CD4-positive, alpha-beta T cell treated with Interleukin-17A for 4 hours (primary cell): Measurements from ENCODE around the gene DCC.
"Not testable (repeated sequence)": the region's sequence is repeated elsewhere in the genome, so short reads cannot be mapped to it uniquely, and the experiment has no call there.

Experiments used
- DNase-seq: peaks from one replicate; pipeline ENCODE4 v3.0.0-alpha.2; 2020; ENCODE audit warnings: mixed read lengths

Gene DCC

DNA sequence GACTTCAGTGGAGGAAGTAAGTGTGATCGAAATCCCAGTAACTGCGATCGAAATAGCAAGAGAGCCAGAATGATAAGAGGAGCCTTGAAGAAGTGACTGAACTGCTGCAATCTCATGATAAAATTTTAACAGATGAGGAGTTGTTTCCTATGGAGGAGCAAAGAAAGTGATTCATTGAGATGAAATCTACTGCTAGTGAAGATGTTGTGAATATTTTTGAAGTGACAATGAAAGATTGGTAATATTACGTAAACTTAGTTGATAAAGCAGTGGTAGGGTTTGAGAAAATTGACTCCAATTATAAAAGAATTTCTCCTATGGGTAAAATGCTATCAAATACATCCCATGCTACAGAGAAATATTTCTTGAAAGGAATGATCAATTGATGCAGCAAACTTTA lies 1103.8 kb downstream of the DCC start:
- no peak for DNase-seq

DNA sequence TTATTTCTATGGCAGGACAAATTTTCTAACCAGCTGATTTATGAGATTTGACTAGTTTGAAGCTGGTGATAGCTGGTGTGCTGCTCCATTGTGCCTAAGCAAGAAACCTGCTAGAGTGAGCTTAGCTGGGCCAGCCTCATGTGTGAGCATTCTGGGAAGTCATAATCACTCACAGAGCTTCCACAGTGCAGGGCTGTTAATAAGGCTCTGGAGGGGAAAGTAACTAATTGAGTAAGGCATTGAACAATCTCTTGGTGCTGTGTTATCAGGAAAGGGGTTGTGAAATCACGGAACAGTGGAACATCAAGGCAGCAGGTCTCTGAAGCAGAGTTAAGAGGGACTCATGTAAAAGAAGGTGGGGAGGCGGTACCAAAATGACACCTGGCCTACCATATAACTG lies 1111.9 kb downstream of the DCC start:
- DNase-seq, result no peak

GRCh38 chr18:53457068-53457467 lies 1117.1 kb downstream of the DCC start:
- no peak for DNase-seq

DNA sequence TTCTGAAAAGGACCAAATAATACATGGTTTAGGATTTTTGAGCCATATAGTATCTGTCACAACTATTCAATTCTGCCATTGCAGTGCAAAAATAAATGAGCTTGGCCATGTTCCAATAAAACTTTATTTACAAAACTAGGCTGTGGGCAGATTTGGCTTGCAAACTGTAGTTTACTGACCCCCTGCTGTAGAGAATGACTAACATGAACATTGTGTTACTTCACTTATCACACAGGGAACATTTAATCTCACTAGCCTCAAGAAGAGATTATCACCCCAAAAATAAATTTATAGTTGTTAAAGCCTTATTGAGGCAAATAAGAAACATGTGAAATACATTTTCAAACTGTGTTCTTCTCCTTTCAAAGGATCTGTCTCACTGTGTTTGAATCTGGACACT lies 1118.3 kb downstream of the DCC start:
- no peak for DNase-seq

- DNase-seq, result no peak
These were observed 1119.1 kb downstream of the DCC start for GRCh38 chr18:53458944-53459580.

DNA sequence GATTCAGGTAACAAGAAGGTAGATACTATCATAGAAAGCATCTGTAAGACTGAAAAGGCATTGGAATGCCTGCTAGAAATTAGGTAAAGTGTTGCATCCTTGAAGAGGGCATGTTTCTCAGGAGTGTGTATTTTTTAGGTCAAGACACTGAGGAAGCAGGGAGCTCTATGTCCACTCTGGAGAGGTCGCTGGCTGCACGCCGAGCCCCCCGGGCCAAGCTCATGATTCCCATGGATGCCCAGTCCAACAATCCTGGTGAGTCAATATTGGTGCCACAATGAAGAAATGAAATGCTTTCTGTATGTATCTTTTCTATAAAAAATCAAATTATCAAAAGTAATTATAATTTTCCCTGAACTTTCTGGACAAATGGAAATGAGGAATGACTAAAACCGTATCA lies 1127.8 kb downstream of the DCC start:
- DNase-seq, result no peak

DNA sequence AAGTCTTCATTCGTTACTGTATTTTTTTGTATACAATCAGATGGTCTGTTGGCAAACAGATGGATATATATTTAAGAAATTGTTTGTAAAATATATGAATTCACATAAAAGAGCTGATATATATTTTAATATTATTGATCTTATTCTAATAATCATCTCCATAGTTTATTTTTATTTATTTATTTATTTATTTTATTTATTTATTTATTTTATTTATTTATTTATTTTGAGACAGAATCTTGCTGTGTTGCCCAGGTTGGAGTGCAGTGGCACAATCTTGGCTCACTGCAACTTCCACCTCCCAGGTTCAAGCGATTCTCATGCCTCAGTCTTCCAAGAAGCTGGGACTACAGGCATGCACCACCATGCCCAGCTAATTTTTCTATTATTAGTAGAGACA lies 1128.2 kb downstream of the DCC start:
- not testable (repeated sequence) for DNase-seq

DNA sequence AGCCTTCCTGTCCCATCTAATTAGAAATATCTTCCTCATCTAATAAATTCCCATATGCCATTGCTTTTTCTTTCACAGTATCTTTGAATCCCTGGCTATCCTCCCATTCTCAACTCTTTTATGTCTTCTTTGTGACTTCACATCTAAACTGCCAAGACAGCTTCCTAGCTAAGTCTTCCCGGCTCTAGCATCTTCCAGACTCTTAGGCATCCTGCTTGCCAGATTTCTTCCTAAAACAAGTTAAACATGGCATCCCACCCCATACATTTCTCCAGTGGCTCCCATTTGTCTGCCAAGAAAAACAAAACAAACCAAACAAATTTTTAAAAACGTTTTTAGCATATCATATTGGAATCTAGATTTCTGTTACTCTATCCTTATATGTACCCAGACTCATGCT lies 1132.5 kb downstream of the DCC start:
- DNase-seq, result no peak

DNA sequence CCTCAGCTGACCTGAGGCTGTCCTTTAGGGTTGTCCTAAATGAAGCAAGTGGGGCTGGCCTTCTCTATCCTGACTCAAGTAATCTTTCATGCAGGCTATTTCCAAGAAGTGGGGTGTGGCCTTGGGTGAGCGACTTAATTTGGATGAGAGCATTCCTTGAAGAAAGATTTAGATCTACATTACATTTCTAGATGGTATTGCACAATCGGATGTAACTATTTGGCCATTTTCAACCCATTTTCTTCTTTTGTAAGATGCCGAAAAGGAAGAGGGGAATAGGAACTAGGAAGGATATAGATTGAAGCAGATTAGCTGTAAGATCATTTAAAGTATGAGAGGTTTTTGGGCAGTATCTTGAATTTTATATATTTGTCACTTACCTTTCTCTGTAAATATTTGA lies 1138.2 kb downstream of the DCC start:
- DNase-seq, result no peak

GRCh38 chr18:53486296-53486695 lies 1146.3 kb downstream of the DCC start:
- no peak for DNase-seq

DNA sequence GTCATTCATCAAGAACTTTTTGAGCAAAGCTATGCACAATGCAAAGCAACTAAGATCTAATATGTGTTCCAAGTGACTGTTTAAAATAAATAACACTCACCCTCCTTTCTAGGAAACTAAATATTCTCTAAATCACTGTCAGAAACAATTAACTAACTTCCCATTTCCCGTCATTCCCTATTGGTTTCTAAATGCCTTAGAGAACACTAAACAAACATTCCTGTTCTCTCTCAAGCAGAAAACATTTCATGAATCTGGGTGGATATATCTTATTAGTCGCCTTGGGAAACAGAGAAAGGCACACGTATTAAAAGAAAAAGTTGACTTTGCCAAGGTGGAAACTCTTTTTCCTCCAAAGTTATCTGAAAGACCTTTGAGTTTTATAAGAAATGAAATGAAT lies 1149.3 kb downstream of the DCC start:
- DNase-seq, result no peak

DNA sequence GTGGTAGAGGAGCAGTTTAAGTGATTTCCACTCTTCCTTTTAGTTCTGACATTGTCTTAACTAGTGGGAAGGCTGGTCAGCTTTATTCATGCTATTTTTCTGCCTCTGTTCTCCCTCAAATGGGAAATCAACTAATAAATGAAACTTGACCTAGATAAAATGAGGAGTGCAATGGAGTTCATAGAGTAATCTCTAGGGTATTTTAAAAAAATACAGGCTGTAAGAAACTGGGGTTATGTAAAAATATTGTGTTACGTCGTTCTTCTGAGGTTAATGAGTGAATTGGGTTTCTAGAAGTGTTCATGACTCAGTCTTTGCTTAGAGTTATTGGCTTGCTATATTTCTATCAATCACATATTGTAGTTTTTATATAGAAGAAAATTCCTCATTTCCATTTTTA lies 1150.0 kb downstream of the DCC start:
- no peak for DNase-seq

- no peak for DNase-seq
These were observed 1156.0 kb downstream of the DCC start for GRCh38 chr18:53496028-53496427.

DNA sequence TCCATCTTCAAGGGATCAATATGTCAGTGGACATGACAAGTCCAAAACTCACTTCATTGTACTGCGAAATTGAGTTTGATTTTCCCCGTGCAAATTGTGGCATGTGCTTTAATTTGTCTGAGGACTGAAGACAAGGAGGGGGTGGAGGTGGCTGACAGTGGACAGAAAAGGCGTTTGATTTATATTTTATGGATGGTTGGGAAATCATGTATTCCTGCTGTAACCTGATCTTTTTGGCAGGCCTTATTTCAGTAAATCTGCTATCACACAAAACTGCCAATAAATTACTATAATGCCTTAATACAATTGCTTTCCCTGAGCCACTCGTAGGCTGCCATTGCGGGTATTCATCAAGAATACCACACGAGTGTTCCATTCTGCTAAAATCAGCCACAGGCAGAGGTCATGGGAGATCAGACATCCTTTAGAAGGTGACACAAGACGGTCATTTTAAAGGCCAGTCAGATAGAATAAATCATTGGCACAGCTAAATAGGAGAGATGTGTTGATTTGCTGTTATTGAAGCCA lies 1164.0 kb downstream of the DCC start:
- DNase-seq, result no peak

DNA sequence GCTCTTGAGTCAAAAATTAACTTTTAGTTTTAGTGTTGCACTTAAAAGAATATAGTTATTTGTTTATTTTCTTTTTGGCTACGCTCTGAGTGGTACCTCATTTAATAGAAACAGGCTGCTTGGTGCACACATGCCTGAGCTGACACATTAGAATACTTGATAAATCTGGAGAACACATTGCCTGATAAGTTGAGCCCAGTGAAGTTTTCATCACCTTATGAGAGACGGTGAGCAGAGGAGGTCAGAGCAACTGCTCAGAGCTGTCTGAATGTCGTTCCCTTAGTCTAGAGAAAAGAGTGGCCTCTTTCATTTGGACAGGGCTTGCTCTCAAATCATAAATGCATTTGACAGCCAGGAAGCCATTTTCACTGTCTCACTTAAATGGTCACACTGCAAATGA lies 1168.5 kb downstream of the DCC start:
- DNase-seq, result no peak

- DNase-seq, result no peak
These were observed 1169.9 kb downstream of the DCC start for GRCh38 chr18:53509886-53510285.

DNA sequence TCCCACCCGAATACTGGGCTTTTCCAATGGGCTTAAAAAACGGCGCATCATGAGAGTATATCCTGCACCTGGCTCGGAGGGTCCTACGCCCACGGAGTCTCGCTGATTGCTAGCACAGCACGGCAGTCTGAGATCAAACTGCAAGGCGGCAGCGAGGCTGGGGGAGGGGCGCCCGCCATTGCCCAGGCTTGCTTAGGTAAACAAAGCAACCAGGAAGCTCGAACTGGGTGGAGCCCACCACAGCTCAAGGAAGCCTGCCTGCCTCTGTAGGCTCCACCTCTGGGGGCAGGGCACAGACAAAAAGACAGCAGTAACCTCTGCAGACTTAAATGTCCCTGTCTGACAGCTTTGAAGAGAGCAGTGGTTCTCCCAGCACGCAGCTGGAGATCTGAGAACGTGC lies 1171.7 kb downstream of the DCC start:
- DNase-seq, result not testable (repeated sequence)

GRCh38 chr18:53521068-53521467 lies 1181.1 kb downstream of the DCC start:
- DNase-seq, result no peak

- DNase-seq, result no peak
These were observed 1186.3 kb downstream of the DCC start for GRCh38 chr18:53526101-53526870.

DNA sequence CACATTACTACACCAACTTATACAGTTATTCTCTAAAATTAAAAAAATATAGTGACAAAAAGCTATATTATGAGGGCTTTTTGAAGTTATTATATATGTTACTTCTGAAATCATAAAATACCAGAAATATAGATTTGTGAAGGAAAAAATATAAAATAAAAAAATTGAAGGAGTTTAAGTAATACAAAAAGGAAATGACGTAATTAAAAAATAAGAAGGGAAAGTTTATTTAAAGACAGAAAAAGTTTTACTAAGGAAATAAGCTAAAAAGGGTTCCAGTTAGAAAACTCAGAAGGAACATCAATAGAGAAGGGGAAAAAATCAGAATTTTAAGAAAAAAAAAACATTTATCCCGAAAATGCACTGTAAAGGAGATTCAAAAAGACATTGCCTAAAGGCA lies 1187.4 kb downstream of the DCC start:
- no peak for DNase-seq

- no peak for DNase-seq
These were observed 1191.2 kb downstream of the DCC start for GRCh38 chr18:53531187-53531586.

DNA sequence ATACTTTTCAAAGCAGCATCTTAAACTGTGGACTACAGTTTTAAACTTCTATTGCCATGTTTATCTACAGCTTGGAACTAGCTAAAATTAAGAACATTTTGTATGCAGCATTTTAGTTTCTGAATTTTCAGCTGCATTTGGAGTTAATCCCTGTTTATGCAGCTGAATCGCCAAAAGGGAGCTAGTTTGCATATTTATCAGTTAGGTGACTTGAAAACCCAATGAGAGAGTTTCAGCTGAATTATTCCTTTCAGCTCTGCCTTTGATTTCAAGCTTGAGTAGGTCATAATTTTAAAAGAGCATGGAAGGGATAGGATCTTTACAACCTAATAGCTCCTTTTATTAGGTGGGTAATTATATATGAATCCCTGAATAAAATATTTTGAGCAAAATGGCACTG lies 1191.9 kb downstream of the DCC start:
- DNase-seq, result no peak

DNA sequence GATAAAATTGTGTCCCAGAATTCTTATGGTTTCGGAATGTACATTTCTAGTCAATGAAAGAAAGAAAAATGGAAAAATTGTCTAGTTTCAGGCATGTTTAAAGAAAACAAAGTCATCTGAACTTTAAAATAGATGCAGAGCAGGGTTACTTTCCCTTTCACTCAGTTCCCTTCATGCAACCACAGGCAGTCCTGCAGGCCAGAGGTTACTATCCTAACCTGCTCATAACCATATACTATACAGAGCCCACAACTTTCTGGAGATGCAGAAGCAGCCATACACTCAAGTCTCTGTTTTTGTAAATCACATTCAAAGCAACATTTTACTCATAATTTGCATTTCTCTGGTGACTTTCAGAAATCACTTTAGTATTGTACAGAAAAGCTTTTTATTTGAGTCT lies 1194.2 kb downstream of the DCC start:
- DNase-seq, result no peak

DNA sequence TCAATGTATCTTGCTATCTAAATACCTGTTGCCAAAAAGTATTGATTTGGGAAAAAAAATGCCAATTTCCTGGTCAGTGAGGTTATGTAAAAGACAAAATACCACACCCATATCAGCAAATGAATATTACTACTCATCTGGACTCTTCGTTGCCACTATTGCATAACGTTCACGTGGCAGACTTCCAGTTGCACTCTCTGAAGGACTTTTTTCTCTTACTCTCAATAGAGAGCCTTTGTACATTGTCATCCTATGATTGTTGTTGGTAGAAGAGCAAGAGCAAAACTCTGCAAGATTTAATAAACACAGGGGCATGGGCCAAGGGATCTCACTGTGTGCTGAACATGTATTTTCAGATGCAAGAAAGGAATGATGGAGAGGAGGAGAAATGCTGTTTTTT lies 1194.7 kb downstream of the DCC start:
- DNase-seq, result no peak

GRCh38 chr18:53536908-53537307 lies 1196.9 kb downstream of the DCC start:
- no peak for DNase-seq
